Activated CD4-positive, alpha-beta T cell treated with anti-CD3 and anti-CD28 coated beads, Interleukin-2, amount 10 ng/mL, durations not matched to agents 7 days and 5 days (primary cell): Measurements from ENCODE around the gene RBM11. TPM values are rescaled to one million over a fixed set of nuclear protein-coding genes. Genes with fewer than 3 reads are reported as not detected.

Source experiments
- CTCF ChIA-PET: fragments of 350-600 bp; sonication (Branson Sonifier 250); formaldehyde crosslinking; loops from one replicate; lab custom pipeline; 2021; ENCODE audit warnings: antibody characterized with exemption; lab: Charles Lee
- POLR2A ChIA-PET: fragments of 350-600 bp; sonication (Branson Sonifier 250); formaldehyde crosslinking; loops from one replicate; lab custom pipeline; 2021; ENCODE audit warnings: antibody characterized with exemption; lab: Charles Lee
- DNase-seq: peaks from one replicate; pipeline ENCODE4 v3.0.0-alpha.2; 2020
- H3K27ac Mint-ChIP-seq: one replicate; pipeline ENCODE4 v1.8.0; 2021; ENCODE audit warnings: mild to moderate bottlenecking, moderate library complexity, mixed read lengths
- H3K27me3 Mint-ChIP-seq: one replicate; pipeline ENCODE4 v1.8.0; 2021; ENCODE audit warnings: mixed read lengths
- H3K36me3 Mint-ChIP-seq: one replicate; pipeline ENCODE4 v1.8.0; 2021; ENCODE audit warnings: low read depth, mixed read lengths
- H3K4me1 Mint-ChIP-seq: one replicate; pipeline ENCODE4 v1.8.0; 2021; ENCODE audit warnings: mixed read lengths
- H3K4me3 Mint-ChIP-seq: one replicate; pipeline ENCODE4 v1.8.0; 2021; ENCODE audit warnings: mild to moderate bottlenecking, moderate library complexity, mixed read lengths
- H3K9me3 Mint-ChIP-seq: one replicate; pipeline ENCODE4 v1.8.0; 2021; ENCODE audit warnings: mixed read lengths
- total RNA-seq, 2 experiments: library from RNA; stranded (reverse); gene quantifications; one replicate each; pipeline ENCODE4 v1.2.3, GENCODE V29; 2021

RBM11 gene
- total RNA-seq, 2 experiments from 2014 or later: 1.6 to 1.8 TPM

- H3K27ac Mint-ChIP-seq: no peak overlapping the region
- no peaks in the 10 kb centered on the region for H3K36me3 Mint-ChIP-seq
- no peaks in the 10 kb centered on the region for H3K9me3 Mint-ChIP-seq
- no peak for DNase-seq
- CTCF ChIA-PET: interaction anchor here (0.6 to 0.8 kb wide), 2 partner anchors 14 to 1512 kb away, joined by 4 read pairs; no protein-coding TSS in a partner anchor
- peaks cover 40% of the 10 kb centered on the region for H3K27me3 Mint-ChIP-seq
- POLR2A ChIA-PET: no interaction called here
- H3K4me3 Mint-ChIP-seq: no peak overlapping the region
- H3K4me1 Mint-ChIP-seq: peaks cover 11% of the 10 kb centered on the region
These were observed 59.8 kb downstream of the RBM11 start for GRCh38 chr21:14275702-14276205.

Other genes with a start within 250 kb of the RBM11 start
- not detected for gene LIPI, start 5.2 kb upstream of the RBM11 start, total RNA-seq
- gene HSPA13, start 167.0 kb downstream of the RBM11 start, total RNA-seq: 10 to 100 TPM; 26.6 to 29.6 TPM